HL-60 (cell line): ENCODE results near the gene CNNM4.

Source experiments
- DNase-seq, 2 experiments: peaks; one replicate each; pipeline ENCODE4 v3.0.0-alpha.2; 2010 to 2020; ENCODE audit warnings: low read depth in 1 of 2, low spot score in 1 of 2
- H3K27ac ChIP-seq: fragments of 250-450 bp; sonication (Bioruptor Pico); replicated peaks from 2 replicates; pipeline ENCODE4 v1.5.1; 2020; ENCODE audit warnings: mild to moderate bottlenecking, moderate library complexity
- H3K27me3 ChIP-seq: fragments of 250-450 bp; sonication (Bioruptor Pico); 2 replicates; pipeline ENCODE4 v1.5.1; 2021; ENCODE audit warnings: mild to moderate bottlenecking, moderate library complexity; ENCODE audit not compliant: insufficient read depth, poor library complexity, severe bottlenecking
- H3K4me3 ChIP-seq: replicated peaks from 2 replicates; pipeline ENCODE4 v1.5.1; 2011; ENCODE audit warnings: mild to moderate bottlenecking, control low read depth, low read length; ENCODE audit not compliant: insufficient read depth
- GABPA ChIP-seq: IDR thresholded peaks from 2 replicates; pipeline ENCODE4 v1.6.1; 2012; ENCODE audit warnings: low read depth
- POLR2AphosphoS5 ChIP-seq: IDR thresholded peaks from 2 replicates; pipeline ENCODE4 v1.6.1; 2012; ENCODE audit warnings: low read depth
- SPI1 ChIP-seq: IDR thresholded peaks from 2 replicates; pipeline ENCODE4 v1.6.1; 2012; ENCODE audit warnings: low read depth, mild to moderate bottlenecking, borderline replicate concordance
- long read RNA-seq: library from polyadenylated mRNA; unstranded; transcript quantifications from one replicate; pipeline ENCODE4 v2.0.0, GENCODE V29; 2020
- TF ChIP-seq, protein P1 (sequence below): IDR thresholded peaks from 2 replicates; pipeline ENCODE4 v1.6.1; 2012; ENCODE audit warnings: low read depth; ENCODE audit not compliant: insufficient replicate concordance
- TF ChIP-seq, protein P2 (sequence below): IDR thresholded peaks from one replicate; pipeline ENCODE4 v1.5.1; 2011; ENCODE audit warnings: low read length, control low read depth, inconsistent platforms; ENCODE audit not compliant: insufficient read depth

The CNNM4 gene
- long read RNA-seq, full-length matches to known transcripts, result 3 of 6 reads
- long read RNA-seq, partial matches to known transcripts, result 3 of 6 reads
- long read RNA-seq, other reads (novel, unspliced or antisense), result 0 of 6 reads

DNA sequence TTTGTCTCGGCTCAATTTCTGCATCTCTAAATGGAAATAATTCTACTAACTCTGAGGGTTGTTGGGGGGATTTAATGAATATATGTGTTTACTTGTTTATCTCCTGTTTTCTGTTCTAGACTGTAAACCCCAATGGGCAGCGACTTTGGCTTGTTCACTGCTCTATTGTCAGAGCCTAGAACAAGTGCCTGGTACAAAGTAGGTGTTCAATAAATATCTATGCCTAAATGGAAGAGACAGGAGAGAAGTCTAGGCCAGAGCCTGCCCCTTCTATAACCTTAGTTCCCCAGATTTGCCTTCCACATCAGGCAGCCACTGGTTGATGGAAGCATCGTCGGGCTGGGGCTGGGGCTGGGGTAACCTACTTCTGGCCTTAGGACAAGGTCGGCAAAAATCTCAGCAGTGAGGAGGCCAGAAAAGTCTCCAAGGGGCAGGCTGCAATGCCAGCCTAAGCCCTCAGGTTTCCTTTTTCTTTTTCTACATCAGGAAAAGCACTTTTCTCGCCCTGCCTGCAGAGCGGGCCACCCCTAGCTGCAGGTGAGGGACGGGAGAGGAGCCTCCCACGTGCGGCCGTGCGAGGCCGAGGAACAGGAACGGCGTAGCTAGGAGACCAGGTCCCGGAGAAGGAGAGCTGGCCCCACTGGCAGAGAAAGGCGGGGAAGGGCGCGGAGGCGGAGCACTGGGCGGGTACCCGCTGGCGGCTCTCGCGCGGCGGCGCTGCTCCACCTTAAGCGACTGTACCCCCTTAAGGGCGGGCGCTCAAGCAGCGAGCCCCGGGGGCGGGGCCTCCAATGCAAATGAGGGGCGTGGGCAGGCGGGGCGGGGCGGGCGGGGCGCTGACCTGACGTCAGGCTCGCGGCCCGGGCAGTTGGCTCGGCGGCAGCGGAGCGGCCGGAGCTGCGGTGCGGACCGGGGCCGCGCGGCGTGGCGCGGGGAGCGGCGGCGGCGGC is at the start of gene CNNM4:
Gene CNNM4, plus strand, starts transcription at position 867 of the 950 bp plus-strand sequence. CDS start 98 bp downstream, outside the sequence.
- Histone ChIP-seq H3K4me3 (peak within 1 kb of the TSS; percentile 61), H3K27ac (peak within 1 kb of the TSS; percentile 30), H3K27me3 (no peaks in the 10 kb centered on the region)
- DNase-seq, result peak; percentile 92 to 94
- TF ChIP-seq, protein P1, sequence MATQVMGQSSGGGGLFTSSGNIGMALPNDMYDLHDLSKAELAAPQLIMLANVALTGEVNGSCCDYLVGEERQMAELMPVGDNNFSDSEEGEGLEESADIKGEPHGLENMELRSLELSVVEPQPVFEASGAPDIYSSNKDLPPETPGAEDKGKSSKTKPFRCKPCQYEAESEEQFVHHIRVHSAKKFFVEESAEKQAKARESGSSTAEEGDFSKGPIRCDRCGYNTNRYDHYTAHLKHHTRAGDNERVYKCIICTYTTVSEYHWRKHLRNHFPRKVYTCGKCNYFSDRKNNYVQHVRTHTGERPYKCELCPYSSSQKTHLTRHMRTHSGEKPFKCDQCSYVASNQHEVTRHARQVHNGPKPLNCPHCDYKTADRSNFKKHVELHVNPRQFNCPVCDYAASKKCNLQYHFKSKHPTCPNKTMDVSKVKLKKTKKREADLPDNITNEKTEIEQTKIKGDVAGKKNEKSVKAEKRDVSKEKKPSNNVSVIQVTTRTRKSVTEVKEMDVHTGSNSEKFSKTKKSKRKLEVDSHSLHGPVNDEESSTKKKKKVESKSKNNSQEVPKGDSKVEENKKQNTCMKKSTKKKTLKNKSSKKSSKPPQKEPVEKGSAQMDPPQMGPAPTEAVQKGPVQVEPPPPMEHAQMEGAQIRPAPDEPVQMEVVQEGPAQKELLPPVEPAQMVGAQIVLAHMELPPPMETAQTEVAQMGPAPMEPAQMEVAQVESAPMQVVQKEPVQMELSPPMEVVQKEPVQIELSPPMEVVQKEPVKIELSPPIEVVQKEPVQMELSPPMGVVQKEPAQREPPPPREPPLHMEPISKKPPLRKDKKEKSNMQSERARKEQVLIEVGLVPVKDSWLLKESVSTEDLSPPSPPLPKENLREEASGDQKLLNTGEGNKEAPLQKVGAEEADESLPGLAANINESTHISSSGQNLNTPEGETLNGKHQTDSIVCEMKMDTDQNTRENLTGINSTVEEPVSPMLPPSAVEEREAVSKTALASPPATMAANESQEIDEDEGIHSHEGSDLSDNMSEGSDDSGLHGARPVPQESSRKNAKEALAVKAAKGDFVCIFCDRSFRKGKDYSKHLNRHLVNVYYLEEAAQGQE, result no peak
- no peak for TF ChIP-seq GABPA
- TF ChIP-seq, protein P2, sequence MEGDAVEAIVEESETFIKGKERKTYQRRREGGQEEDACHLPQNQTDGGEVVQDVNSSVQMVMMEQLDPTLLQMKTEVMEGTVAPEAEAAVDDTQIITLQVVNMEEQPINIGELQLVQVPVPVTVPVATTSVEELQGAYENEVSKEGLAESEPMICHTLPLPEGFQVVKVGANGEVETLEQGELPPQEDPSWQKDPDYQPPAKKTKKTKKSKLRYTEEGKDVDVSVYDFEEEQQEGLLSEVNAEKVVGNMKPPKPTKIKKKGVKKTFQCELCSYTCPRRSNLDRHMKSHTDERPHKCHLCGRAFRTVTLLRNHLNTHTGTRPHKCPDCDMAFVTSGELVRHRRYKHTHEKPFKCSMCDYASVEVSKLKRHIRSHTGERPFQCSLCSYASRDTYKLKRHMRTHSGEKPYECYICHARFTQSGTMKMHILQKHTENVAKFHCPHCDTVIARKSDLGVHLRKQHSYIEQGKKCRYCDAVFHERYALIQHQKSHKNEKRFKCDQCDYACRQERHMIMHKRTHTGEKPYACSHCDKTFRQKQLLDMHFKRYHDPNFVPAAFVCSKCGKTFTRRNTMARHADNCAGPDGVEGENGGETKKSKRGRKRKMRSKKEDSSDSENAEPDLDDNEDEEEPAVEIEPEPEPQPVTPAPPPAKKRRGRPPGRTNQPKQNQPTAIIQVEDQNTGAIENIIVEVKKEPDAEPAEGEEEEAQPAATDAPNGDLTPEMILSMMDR, result no peak
- TF ChIP-seq POLR2AphosphoS5, result peak; percentile 21; the same call in 1 of the 2 replicates
- TF ChIP-seq SPI1, result no peak

DNA sequence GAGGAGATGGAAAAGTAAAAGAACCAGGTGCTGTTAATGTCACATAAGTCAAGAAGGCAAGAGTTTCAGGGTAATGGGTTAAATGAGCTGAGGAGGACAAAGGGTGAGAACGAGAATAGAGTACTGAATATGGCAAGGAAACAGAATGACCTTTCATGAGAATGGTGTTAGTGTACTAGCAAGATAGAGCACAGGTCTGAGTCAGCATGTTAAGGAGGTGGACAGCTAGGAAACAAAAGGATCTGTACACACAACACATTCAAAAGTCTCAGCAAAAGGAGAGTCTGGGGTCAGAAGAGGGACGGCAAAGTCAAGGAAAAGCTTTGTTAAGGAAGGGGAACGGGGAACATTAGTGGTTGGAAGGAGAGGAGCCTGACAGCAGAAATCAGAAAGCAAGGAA is 49.7 kb upstream of the CNNM4 start:
- no peaks in the 10 kb centered on the region for H3K27me3 ChIP-seq
- DNase-seq, result no peak
- TF ChIP-seq SPI1, result no peak
- TF ChIP-seq, protein P1, result no peak
- TF ChIP-seq, protein P2, result no peak
- no peak overlapping the region for H3K4me3 ChIP-seq
- no peak overlapping the region for H3K27ac ChIP-seq

DNA sequence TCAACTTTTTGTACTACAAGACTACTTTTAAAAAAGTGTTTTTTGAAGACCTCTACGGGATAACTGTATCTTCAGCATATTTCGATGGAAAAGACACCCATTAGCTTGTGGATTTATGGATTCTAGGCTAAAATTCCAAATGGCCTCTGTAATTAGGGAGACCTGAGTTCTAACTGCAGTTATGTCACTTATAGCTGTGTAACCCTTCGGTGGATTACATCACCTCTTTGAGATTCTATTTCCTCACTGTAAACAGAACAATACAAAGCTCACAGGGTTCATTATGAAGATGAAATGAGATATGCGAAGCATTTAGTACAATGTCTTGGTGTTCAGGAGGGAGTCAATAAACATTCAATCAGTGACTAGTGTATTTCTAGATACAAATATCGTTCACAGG is 45.0 kb upstream of the CNNM4 start:
- H3K27ac ChIP-seq, result no peak overlapping the region
- no peak overlapping the region for H3K4me3 ChIP-seq
- TF ChIP-seq SPI1, result no peak
- TF ChIP-seq GABPA, result no peak
- TF ChIP-seq POLR2AphosphoS5, result no peak
- TF ChIP-seq, protein P2, result no peak
- TF ChIP-seq, protein P1, result no peak
- H3K27me3 ChIP-seq, result no peaks in the 10 kb centered on the region
- DNase-seq, result peak in 1 of 2 experiments; percentile 11
